Stimulated activated CD4-positive, alpha-beta T cell treated with anti-CD3 and anti-CD28 coated beads, Interleukin-1b, Interleukin-23, amount 100 ng/mL, for 24 hours (primary cell): ENCODE data around the gene TMEM53.

Source experiments
- DNase-seq, 4 experiments: peaks; one replicate each; pipeline ENCODE4 v3.0.0-alpha.2; 2020; ENCODE audit warnings: low read depth in 4 of 4, low spot score in 1 of 4

Gene TMEM53

DNA sequence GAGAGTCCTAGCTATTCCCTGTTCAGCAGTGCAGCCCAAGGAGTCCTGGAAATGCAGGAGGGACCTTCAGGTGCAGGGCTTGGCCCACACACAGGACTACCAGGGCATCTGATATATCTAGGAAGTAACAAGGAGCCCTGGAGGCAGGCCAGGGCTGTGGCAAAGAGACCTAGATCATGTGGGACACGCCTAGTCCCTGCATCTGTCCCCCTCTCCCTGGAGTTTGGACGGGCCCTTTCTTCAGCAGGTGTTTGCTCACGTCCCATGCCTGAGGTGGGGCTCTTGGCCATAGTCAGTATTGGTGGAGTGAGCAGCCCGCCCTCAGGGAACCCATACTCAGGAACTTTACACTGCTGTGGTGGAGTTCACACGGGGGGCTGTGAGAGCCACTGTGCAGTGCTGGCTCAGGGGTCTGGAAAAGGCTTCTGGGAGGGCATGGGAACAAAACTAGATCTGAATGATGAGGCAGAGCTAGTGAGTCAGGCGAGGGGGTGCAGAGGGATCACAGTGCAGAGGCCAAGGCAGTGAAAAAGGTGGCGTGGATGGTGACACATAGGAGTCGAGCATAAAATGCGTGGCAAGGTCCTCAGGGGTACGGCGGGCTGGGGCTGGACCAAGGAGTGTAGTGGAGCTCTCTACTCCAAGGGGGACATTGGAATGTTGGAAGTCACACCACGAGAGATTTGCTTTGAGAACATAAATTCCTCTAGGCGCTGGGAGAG is 25.6 kb downstream of the TMEM53 start:
- no peak for DNase-seq

DNA sequence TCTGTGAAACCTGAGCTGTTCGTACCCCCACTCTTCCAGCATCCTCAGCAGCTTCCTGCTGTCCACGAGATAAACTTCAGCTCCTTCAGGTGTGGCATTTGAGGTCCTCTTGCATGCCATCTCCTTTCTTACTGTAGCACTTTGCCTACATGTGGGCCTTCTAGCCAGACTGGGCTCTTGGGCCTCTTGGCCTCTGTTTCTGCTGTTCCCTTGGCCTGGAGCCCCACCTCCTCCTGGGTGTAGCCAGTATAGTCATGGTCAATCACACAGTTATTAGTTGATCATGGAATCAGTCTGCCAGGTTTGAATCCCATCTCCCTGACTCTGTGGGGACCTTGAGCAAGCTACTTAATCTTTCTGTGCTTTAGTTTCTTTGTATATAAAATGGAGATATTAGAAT is 26.4 kb downstream of the TMEM53 start:
- no peak for DNase-seq

DNA sequence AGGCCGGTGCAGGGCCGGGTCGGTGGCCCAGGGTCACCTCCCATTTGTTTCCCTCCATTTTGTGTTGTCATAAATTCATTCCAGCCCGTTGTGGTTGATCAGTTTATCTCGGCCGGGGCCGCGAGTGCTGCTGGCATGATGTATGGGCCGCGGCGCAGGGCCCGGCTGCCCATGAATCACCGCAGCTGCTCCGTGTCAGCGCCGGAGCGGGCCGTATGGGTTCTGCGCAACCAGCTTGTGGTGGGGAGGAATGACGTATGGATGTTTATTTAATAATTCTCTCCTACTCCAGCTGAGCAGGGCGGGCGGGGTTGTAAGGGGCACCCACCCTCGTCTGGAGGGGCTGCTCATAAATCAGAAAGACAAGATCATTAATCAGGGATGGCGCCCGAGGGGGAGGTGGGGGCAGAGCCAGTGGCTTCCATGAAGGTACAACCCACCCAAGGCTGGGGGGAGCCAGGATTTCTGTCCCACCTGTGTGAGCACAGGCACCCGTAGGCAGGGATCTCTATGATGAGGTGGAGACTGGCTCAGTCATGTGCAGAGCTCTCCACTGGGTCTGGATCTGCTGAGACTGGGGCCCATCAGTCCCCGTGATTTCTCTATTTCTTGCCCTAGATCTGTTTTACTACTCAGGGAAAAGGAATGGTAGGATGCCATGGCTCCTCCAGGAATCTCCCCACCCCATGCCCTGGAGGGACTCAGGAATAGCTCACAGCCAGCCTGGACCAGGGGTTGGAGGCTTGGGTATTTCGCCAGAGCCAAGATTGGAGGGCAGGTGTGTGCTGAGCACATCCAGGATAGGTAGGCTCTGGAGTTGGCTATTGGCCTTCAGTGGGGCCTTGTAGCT is 27.8 kb downstream of the TMEM53 start:
- no peak for DNase-seq

DNA sequence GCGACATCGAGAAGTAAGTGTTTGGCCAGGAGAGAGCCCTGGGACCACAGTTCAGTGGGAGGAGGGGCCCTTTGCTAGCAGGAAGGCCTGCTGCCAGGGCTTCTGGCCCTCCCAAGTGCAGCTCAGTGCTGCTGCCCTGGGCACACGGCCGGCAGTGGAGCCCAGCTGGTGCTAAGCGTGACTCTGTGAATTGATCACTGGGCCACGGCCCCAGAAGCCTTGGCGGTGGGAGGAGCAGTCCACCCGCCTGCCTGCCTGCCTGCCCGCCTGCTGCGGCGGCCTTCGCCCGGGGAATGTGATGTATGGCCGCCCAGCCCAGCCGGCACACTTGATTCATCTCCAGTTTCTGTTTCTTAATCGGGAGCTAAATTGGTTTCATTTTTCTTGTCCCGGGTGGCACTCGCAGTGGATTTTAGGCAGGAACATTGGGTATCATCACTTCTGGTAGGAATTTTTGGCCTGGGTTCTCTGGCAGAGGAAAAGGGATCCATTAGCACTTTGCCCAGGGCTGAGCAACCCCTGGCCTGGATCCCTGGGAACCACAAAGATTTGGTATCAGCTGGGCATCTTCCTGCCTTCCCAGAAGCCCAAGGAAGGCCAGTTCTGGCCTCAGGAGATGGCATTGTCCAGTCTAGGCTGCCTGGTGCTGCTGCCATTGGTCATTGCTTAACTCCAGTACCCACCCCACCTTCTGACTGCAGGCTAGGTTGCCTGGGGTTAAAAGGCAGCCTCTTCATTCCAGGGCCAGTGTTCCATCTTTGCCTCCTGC is 28.6 kb downstream of the TMEM53 start:
- DNase-seq: no peak

DNA sequence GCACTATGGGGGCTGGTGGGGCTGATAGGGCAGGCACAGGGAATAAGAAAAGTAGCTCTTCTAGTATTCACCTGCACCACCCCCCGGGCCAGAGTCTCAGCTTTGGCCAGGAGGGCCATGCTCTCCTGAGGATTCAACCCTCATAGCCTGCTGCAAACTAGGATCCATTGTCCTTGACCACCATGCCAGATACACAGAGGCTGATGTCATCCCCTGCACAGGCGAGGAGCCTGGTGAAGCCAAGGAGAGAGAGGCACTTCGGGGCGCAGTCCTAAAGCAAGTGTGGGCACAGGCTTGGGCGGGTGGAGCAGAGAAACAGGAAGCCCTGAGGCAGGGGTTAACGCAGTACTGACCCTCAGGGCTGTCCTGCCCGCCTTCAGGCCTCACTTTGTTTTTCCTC is 29.5 kb downstream of the TMEM53 start:
- DNase-seq: no peak

DNA sequence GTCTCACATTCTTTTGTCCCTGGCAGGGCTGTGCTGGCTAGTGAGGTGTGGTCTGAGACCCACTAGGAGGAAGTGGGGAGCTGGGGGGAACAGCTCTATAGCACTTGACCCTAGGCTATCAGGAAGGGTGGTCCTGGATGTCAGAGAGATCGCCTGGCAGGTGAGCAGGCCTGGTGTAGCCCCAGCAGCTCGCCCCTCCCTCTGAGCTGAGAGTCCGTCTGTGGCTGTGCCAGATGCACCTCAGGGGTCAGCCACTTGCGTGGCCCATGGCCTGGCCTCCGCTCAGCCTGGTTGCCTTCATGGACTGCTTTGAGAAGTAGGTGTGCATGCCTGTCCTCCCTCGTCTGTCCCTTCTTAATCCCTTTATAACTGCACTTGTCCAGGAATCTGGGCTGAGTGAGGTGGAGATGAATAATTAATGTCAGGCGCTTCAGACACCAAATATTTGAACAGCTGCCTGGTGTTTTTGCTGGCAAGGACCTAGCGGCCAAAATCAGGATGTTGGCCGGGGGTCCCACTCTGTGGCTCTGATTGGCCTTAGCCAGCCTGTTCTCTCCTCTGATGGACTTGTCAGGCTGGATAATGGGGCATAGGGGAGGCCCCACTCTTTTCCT is 30.5 kb downstream of the TMEM53 start:
- DNase-seq: no peak

DNA sequence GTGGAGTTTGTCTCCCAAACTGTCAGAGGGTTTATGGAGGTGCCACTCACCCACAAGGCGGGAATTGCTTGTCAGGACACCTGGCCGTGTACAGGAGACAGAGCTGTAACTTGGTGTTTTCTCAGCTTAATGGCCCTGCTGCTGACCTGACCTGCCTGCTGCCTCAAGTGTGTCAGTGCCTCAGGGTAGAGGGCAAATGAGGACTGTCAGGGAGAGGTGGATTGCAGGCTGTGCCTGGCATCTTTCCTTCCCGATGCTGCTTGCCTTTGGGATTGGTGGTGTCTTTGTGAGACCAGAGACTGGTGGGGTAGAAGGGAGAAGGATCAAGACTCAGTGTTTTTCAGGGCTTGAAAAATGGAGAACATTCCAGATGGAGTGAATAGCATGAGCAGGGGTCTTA is 31.4 kb downstream of the TMEM53 start:
- DNase-seq: no peak

DNA sequence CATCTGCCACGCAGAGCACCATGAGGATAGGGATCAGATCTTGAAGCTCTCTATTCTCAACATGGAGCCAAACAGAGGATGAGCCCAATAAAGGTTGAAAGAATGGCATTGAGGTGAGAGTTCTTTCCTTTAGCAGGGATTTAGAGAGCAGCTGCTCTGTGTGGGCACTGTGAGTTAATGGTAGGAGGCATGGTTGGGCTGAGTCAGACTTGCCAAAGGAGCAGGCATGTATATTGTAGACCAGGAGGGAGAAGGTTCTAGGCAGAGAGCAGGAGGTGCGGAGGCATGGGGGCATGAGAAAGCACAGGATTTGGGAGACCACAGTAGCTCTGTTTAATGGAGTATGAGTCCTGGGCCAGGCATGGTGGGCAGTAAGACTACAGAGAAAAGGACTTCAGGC is 32.0 kb downstream of the TMEM53 start:
- no peak for DNase-seq

DNA sequence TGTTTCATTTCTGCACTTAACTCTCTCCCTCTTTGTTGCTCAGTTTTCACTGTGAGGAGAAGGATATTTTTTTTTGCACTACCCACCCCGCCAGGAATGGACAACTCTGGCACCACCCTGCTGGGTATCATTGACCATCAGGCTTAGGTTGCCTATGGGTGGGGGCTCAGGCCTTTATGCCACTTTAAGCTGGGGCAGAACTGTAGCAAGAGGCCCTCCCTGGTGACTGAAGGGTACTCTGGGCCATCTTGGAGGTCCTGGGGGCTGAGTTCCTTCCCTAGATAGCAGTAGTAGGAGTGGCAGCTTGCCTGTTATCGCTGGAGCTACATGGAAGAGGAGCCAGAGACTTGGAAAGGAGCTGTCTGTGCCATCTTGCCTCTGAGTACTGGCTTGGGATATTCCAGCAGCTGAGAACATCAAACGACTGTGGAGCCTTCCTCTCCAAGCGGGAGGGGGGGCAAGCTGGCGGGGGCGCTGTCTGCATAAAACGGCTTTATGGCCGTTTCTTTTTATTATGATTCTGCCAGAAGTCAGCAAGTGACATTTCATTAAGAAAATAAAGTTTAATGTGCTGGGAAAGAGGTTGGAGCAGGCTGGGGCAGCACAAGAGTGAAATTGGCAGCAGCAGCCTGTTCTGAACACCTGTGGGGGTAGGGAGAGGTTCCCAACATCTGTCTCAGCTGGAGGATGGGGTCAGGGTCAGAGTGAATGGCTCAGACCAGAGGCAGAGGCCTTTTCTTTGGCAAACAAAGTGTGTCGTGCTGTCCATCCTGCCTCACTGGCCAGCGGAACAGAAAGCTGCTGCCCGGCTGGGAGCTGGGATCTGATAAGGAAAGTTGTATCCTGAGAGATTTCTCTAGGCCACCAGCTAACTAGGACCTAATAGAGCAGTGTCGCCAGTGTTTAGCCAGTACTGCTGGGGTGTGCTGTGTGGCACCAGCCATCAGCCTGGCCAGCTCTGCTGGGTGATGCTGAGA is 32.9 kb downstream of the TMEM53 start:
- no peak for DNase-seq

DNA sequence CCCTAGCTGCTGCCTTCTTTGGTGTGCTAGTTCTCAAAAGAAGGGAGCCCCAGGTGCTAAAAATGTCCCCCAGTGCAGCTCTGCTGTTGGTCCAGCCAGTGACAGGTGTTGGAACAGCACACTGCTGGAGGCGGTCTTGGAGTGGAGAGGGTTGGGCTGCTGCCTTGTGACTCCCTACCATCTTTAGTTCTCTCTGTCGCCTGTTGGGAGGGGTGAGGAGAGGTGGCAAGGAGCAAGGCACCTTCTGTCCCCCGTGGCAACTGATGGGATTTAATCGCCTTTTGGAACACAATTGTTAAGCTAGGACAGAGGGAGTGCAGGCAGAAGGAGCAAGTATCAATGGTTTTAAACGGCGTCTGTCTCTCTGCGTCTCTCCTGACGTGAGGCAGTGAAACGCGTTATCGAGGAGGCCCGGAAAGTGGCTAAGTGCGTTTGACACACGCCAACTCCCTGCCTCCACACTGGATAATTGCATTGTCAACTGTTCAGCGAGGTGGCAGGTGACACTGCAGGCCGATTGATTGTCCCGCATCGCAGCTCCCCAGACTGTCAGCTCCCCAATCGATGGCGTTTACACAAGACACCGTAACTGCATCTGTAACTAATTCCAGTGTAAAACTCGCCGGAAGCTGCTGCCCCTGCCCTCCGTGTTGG is 34.0 kb downstream of the TMEM53 start:
- no peak for DNase-seq

DNA sequence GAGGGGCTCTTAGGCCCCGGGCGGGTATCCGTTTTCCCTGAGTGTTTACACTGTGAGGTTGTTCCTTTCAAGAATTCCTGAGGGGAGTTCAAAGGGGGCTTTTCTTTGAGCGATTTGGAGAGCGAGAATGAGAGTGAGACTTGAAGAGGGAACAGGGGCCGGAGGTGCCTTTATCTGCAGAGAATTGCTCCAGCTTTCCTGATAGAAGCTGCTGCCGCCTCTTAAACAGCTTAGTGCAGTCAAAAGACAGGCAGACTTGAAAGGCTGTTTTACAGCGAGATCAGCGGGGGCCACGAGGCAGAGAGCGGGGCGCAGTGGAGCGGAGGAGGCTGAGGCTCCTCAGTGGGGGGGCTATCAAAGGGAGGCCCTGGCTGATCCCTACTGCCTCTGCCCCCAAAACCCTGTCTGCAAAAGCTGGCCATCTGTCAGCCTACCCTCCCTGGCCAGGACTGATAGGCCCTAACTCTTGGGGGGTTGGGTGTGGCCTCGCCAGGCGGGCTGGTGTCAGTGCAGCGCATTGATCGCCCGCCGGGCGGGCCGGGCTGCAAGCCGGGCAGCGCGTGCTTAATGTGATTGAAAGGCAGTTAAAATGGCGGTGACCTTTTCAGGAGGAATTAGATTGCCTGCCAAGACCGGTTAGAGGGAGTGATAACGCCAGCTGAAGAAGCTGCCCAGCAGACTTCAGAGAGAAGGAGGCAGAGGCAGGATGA is 36.4 kb downstream of the TMEM53 start:
- no peak for DNase-seq

DNA sequence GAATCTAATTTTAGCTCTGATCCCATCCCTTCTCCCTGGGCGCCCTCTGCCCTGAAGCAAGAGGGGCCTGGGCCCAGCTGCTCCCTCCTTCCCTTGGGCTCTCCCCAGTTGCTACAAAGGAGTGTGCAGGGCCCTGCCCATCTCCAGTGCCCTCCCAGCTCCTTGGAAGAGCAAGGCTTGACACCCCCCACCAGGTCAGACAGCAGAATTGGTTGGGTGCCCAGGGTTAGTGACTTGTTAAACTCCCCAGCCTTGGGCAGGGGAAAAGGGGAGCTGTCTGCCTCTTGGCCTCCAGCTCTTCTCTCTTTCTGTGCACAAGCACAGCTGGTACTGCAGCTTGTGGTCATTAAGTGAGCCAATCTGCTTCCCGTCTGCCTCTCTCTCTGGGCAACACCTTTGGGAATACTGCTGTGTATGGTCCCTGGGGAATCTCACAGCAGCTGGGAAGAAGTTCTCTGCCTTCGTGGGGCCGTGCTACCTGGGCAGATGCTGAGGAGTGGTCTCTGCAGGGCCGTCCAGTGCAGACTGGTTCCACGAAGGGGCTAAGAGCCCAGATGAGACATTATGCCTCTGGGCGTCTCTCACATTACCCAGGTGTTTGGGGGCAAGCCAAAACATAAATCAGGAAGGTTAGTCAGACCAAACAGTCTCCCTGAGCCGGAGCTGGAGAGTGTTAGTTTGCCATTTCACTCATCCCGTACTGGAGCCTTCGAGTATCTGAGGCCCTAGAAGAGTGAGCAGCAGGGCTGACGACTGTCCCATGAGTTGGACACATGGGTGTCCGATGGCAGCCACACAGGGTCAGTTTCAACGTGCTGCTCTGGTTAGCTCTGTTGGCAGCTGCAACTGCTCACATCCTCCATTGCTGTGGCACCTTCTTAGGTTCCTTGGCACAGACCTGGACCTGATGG is 37.3 kb downstream of the TMEM53 start:
- DNase-seq: no peak

DNA sequence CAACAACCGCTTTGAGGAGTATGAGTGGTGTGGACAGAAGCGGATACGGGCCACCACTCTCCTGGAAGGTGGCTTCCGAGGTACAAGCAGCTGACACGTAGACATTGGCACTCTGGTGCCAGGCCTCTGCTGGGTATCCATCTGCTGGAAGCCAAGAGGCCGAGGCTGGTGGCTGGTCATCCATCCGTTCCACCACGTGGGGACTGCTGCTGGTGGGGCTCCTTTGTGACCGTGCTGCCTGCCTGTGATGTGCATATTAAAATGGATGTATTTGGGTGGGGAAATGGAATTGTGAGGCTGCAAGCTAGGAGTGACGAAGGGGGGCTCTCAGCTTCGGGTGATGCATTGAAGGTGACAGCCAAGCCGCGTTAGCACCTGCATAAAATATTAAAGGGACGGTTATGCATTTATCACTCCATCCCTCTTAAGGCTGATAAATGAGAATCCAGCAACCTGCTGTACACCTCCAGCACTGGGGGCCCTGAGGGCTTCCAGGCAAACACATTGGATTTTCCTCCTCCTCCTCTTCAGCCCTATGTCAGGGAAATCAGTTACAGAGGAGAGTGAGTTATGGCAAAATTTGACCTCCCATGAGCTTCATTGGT is 38.1 kb downstream of the TMEM53 start:
- no peak for DNase-seq

DNA sequence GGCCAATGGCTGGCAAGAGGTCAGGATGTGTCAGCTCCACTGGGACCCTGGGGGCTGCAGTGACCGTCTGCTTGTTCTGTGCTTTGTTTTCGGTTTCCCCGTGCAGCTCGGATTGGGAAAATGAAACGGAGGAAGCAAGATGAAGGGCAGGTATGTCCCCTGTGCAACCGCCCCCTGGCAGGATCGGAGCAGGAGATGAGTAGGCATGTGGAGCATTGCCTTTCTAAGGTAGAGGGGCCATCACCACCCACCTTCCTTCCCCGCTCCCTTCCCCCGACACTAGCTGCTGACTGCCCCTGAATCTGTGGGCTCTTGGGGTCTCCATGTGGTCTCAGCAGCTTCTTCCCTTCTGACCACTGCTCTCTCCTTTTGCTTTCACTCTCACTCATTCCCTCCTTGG is 38.8 kb downstream of the TMEM53 start:
- DNase-seq: no peak

DNA sequence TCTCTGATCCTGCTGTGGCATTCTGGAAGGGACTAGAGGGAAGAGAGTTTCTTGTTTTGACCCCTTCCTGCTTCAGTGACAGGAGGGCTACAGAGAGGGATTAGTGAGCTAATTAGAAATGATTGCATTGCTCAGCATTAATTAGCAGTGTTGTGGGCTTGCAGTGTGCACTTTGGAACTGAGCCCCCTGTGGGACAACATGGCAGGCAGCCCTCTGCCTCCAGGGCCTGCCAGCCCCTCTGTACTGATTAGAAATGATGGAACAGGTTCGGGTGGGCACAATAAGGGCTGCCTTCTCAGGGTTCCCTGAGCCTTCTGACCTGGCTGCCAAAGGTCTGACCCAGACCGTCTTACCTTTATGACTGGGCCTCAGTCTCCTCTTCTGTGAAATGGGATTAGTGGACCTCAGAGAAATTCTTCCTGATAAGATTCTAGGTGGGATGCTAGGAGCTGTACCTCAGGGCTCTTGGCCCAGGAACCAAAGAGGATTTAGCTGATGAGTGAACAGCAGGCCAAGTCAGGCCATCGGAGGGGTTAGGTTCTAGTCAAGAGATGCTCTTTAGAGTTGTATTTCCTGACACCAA is 39.6 kb downstream of the TMEM53 start:
- DNase-seq: no peak

DNA sequence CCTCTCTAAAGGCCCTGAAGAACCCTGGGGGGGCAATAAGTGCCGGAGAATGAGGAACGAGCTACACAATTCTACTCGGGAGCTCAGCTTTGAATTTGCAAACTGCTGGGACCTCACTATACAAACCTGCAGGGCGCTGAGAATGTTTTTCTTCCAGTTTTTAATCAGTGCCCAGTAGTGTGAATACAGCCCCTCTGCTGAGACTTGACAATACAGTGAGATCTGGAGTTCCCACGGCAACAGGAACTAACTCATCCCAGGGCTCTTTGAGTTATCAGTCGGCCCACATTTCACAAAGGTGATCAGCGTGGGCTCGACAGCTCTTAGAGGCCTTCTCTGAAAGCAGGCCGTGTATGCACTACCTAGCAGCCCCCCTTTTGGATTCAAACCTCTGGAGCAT is 41.7 kb downstream of the TMEM53 start:
- DNase-seq: no peak
